Raji (cell line): ENCODE results near the gene ST6GALNAC3.

Experiments used
- POLR2A ChIP-seq: IDR thresholded peaks from 2 replicates; pipeline ENCODE4 v1.6.1; 2011; ENCODE audit warnings: low read depth, low read length, control low read depth; ENCODE audit not compliant: insufficient read depth

ST6GALNAC3 gene

DNA sequence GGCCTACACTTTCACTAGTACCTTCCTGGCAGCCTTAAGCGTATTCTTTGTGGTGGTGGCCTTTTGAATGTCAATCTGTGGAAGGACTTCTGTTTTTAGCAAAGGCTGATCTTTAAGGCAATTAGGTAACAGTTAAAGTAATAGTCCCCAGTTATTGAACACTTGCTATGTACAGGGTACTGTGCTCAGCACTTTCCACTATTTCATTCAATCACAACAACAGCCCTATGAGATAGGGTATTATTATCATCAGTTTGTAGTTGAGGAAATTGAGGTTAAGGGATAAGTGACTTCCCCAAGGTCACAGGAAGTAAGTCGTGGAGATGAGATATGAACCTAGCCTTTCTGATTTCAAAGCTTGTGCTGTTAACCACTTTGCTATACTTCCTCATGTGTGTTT is 185.7 kb downstream of the ST6GALNAC3 start:
- TF ChIP-seq POLR2A, result no peak

DNA sequence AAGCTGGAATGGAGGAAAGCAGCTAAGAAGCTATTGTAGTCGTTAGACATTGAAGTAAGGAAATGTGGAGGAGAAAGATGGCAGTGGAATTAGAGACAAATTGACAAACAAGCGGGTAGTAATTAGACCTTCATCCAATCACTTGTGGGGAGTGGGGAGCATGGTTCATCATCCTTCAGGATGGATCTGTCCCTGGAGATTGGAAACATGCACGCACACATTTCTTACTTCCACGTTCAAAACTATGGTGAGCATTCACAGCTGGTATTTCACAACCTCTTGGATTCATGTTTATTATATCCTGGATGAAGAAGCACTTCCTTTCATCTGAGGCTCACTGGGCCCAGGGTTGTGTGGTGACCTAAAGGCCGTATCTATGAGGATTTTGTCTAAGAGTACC is 188.1 kb downstream of the ST6GALNAC3 start:
- TF ChIP-seq POLR2A, result no peak

DNA sequence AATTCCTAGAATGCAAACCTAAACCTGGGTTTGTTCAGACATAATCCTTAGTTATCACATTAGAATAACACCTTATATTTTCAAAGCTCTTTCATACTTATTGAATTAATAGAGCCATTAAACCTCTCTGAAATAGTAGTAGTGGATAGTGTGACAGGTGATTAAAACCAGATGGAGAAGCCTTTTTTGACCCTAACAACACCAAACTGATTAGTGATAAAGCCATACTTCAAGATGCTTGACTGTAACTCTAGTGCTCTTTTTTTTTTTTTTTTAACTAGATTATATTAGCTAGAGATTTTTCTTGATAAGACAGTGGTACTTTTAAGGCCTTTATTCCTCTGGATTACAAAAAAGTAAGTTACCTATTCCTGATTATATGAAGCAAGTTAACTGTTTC is 190.1 kb downstream of the ST6GALNAC3 start:
- no peak for TF ChIP-seq POLR2A

DNA sequence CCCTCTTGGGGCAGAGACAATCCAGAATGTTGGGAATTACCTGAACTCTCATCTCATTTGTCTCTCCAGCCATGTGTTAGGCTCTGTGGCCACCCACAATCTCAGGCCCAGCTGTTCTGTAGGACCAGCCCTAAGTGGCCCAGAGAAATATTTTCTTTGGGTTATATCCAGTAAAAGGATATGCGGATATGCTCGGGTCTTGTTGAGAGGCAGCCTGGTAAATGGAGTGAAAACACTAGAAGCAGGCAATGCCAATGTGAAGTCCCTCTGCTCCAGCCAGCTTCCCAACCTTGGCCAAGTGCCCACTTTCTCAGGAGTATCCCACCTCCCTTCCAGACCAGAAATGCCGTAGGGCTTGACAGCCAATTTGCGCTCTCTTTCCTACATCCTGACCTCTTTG is 192.2 kb downstream of the ST6GALNAC3 start:
- no peak for TF ChIP-seq POLR2A

DNA sequence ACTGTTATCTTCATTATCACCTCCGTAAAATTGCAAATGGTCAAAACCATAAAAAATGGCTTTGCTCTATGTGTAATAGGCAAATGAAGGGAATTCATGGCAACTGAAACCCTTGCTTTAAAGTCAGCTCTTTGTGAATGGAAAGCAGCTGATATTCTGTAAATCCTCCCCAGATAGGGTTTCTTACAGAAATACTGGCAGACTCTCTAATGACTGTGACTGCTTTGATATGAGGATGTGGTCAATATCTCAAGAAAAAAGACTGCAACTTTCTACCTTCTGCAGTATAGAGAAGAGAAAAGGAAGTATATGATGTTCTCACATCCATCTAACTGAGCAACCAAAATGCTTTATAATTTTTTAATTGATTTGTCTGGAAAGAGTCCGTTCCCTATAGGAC is 193.1 kb downstream of the ST6GALNAC3 start:
- no peak for TF ChIP-seq POLR2A

DNA sequence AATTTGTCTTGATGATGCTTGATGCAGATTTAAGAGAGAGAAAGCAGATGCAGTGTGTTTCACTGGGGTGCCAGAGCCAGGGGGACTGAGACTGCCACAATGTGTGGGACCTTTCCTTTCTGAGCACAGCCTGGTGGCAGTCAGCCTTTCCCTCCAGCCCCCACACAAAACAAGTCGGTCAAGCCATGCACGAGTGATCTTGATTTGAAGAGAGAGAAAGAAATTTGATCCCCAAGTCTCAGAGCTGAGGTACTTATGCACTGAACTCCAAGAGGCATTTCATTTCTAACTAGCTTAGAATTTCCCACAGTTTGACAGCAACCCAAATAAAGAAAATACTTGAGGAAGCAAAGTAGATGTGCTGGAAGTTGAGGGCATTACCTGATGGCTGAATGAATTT is 193.8 kb downstream of the ST6GALNAC3 start:
- TF ChIP-seq POLR2A, result no peak

DNA sequence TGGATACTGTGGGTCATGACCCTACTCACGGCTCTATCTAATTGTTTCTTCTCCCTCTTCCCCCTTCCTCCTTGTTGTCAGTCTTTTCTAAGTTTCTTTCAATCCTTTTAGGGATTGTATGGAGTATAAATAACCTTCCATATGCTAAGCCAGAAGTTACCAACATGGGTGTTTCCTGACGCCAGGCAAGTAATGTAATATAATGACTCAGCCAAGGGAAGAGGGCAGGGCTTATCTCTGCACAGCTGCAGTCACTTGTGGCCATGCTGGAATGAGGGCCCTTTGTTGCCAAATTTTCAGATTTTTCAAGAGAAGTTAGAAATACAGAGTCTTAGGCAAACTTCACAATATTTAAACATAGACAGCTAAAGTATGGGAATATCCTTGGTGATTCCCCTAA is 194.6 kb downstream of the ST6GALNAC3 start:
- no peak for TF ChIP-seq POLR2A

DNA sequence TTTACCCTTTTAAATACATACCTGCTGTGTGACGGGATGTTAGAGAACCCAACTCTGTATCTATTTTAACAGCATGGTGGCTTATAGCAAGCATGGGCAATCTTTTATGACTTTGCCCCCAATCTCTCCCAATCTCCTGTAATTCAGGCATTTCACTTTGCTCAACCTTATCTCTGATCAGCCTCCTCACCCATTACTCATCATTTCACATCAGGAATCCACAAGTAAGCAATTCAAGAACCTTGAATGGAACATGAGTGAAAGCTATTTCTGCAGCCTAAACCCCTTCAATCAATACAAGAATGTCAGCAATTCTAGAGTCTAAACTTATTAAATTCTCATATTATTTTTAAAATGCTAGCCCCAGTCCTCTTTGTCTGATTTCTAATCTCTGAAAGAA is 199.8 kb downstream of the ST6GALNAC3 start:
- TF ChIP-seq POLR2A, result no peak

DNA sequence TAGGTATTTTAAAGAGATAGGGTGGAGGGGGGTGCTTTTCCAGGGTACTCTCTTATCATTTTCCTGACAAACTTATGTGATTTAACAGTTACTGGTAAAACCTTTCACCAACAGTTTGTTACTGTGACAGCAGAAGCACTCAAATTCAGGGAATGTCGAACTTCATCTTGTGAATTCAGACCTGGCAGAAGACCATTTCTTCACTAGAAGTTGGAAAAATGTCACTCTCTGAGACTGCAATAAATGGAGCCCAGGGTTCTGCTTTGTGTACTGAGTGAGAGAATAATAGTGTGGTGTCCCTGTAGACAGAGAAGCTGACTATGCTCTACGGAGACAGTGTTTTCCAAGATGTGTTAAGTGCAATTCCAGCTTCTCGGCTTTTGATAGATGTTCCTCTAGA is 200.2 kb downstream of the ST6GALNAC3 start:
- no peak for TF ChIP-seq POLR2A

DNA sequence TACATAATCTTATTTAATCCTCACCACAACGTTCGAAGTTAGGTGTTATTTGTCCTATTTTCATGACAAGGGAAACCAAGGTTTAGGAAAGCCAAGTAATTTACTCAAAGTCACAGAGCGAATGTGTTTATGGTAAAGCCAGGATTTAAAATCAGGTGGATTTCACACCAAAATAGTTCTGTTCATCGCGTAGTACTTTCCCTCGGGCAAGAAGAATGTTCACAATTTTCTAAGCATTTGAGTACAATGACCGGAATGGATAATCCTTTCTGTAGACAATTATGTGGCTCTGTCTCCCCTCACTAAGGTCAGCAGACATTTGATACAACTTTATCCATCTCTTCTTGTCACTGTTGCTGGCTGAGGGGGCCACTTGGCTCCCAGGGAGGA is 204.2 kb downstream of the ST6GALNAC3 start:
- no peak for TF ChIP-seq POLR2A

DNA sequence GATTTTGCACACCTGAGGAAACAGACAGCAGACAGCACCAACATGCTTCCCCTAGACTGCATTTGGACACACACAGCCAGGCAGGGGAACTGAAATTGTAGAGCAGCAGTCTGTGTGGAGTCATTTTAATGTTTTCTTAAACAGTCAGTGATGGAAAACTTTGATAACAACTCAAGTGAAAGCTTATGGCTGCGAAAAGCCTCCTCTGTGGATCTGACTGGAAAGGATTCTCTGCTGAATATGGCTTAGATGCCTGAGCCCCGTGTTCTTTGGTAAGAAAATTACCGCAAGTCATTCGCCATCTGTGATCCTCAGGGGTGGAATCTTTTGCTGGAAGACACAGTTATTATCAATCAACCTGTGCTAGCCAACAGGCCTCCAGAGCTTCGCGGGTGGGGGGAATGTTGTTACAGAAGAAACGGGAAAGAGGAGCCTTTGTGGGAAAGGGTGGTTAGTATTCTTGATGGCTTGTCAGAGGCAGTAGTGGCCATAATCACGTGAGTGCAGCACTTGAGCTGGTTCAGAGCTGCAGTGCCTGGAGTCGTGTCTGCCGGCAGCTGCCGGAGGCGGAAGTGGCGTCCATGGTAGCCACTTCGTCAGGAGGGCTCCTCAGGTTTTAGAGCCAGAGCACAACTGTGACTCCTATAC is 204.7 kb downstream of the ST6GALNAC3 start:
- TF ChIP-seq POLR2A, result no peak

DNA sequence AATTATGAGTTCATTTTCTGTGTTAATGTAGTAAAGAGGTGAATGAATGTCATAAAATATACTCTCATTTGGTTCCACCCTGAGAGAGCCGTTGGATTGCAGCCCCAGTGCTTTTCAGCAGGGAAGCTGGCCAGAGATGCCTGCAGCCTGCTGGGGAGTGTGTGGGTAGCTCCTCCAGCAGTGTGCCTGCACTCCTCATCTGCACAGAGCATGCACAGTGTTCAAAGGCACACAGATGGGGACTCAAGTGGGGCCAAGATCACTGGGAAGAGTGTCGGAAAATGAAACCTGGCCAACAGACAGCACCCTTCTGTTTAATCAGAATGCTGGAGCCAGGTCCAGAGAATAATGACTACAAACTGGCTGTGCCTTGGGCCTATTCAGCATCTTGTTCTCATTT is 206.8 kb downstream of the ST6GALNAC3 start:
- TF ChIP-seq POLR2A, result no peak

DNA sequence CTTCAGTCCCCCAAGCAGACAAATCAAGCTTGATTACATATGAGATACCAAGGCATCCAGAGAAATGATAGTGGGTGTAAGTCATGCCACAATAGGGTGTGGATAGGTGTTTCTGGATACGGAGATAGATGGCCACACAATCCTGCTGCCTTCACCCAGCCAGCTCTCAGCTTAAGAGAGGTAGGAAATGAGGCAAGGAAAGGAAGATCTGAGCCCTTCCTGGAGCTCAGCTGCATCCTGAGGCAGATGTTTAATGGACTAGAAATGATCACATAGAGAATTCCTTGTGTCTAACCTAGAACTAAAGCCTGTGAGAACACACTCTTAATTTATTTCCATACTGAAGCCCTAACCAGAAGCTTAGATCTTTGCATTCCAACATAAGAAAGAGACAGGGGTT is 210.3 kb downstream of the ST6GALNAC3 start:
- TF ChIP-seq POLR2A, result no peak

DNA sequence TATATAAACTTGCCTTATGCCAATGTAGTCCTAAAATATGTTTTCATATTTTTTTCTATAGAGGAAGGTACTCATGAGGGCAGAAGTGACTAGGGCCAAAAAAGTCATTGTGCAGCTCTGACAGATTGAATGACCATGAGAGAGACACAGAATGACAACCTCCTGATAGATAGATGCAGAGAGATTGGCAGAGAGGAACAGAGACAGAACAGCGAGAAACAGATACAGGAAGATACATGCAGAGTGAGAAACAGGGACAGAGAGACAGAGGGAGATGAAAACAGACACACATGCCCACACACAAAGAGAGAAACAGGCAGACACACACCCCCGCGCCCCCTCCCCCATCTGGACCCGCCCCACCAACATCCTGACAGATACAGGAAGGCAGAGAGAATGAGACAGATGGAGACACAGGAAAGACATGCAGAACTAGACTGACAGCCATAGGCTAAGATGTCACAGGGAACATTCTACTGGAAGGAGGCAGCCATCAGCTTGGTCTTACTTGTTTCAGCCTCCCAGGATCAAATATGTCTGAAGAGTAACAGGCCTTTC is 211.1 kb downstream of the ST6GALNAC3 start:
- TF ChIP-seq POLR2A, result no peak

DNA sequence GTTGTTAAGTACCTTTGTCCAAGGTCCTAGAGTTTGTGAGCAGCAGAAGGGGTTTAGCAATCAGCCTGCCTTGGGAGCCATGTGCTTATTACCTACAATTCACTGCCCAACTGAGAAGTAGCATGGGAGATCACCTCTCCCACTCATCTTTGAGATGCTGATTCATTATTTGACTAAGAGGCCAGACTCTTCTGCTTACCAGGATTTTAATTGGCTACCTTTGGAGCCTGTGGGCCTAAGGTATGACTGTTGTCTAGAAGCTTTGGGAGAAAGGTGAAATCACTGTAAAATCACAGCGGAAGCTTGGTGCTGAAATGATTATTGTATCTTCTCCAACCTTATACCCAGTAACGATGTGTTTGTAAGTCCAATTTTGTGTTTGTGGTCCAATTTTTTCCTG is 213.4 kb downstream of the ST6GALNAC3 start:
- no peak for TF ChIP-seq POLR2A

DNA sequence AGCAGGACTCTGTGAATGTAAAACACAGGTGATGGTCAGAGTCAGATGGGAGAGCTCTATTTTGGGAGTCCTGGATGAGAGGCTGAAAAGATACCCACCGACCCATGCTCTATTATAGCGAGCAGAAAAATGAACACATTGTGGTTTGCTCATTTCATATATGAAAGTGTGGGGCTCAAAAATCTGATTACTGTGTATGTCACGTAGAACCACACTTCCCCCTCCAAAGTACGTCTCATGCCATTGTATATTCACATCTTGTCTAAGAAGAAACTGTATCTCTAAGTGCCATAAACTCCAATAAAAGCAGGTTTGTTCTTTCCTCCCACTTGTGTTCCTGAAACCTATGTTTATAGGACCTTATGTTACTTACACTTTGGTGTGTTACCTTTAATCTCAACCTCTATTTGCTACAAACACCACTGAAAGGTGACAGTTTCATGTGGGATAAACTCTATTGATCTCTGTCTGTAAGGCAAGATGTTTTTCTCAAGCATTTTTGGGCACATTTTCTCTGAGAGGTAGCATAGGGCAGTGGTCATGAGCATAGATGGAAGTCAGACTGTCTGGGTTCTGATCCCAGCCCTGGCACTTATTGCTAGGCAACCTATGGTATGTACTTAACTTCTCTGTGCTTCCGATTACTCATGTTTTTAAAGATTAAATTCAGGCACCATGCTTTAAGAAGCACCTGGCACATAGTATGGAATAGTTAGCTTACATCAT is 214.4 kb downstream of the ST6GALNAC3 start:
- no peak for TF ChIP-seq POLR2A
